HepG2 (cell line): Measurements from ENCODE around the gene CLEC18A.
"Not testable (repeated sequence)": the region's sequence is repeated elsewhere in the genome, so short reads cannot be mapped to it uniquely, and the experiment has no call there.

Source experiments
- ATF6 ChIP-seq: sonication (generic); formaldehyde crosslinking; conservative IDR thresholded peaks from 2 replicates; pipeline ENCODE4 v1.4.0; 2020; ENCODE audit warnings: missing genetic modification reagents
- CREB1 ChIP-seq, 2 experiments: fragments of 450-650 bp in 1 of 2; IDR thresholded peaks; 2 replicates each; pipeline ENCODE4 v1.6.1; 2016 to 2017; ENCODE audit warnings: control low read depth in 1 of 2, mild to moderate bottlenecking in 1 of 2, missing compliant biosample characterization in 1 of 2, missing genetic modification characterization in 1 of 2
- ETS1 ChIP-seq: sonication (generic); formaldehyde crosslinking; IDR thresholded peaks from 2 replicates; pipeline ENCODE4 v1.4.0; 2020; ENCODE audit warnings: missing genetic modification reagents
- FOSL1 ChIP-seq: sonication (generic); formaldehyde crosslinking; IDR thresholded peaks from 2 replicates; pipeline ENCODE4 v1.9.0; 2021; ENCODE audit warnings: missing genetic modification reagents, borderline replicate concordance
- MLX ChIP-seq: IDR thresholded peaks from 2 replicates; pipeline ENCODE4 v1.6.1; 2016
- MNT ChIP-seq: fragments of 450-650 bp; IDR thresholded peaks from 2 replicates; pipeline ENCODE4 v1.6.1; 2016
- NFRKB ChIP-seq: fragments of 450-650 bp; IDR thresholded peaks from 2 replicates; pipeline ENCODE4 v1.6.1; 2017
- POLR2A ChIP-seq, 2 experiments: IDR thresholded peaks; 2 replicates each; pipeline ENCODE4 v1.6.1; 2011; ENCODE audit warnings: low read depth in 2 of 2, low read length in 2 of 2, mild to moderate bottlenecking in 1 of 2, moderate library complexity in 1 of 2; ENCODE audit not compliant: insufficient read depth in 1 of 2
- POLR2AphosphoS5 ChIP-seq: IDR thresholded peaks from 2 replicates; pipeline ENCODE4 v1.6.1; 2012; ENCODE audit warnings: low read depth, low read length
- TRIM24 ChIP-seq: sonication (generic); formaldehyde crosslinking; IDR thresholded peaks from 2 replicates; pipeline ENCODE4 v1.8.0; 2022; ENCODE audit warnings: mild to moderate bottlenecking, missing genetic modification reagents
- ZBTB14 ChIP-seq: sonication (generic); formaldehyde crosslinking; IDR thresholded peaks from 2 replicates; pipeline ENCODE4 v1.4.0; 2020; ENCODE audit warnings: missing genetic modification reagents
- ZBTB37 ChIP-seq: sonication (generic); formaldehyde crosslinking; IDR thresholded peaks from 2 replicates; pipeline ENCODE4 v1.4.0; 2020; ENCODE audit warnings: mild to moderate bottlenecking, missing genetic modification reagents

GRCh38 chr16:69952116-69952515, 982 bp downstream of the CLEC18A start:
- TF ChIP-seq ZBTB37 (CRISPR knock-in tag); POLR2A (IDR thresholded peaks at IDR 0.05; ENCODE audit: insufficient read depth in 1 of 2, low read depth in 2 of 2, low read length in 2 of 2); ZBTB14; CREB1 (IDR thresholded peaks at IDR 0.05); CREB1 (CRISPR knock-in tag; IDR thresholded peaks at IDR 0.05); ETS1 (CRISPR knock-in tag); ATF6 (CRISPR knock-in tag); POLR2AphosphoS5; NFRKB; MLX (CRISPR knock-in tag); FOSL1 (CRISPR knock-in tag); TRIM24; MNT: not testable (repeated sequence)
